CD4-positive, alpha-beta T cell treated with Interleukin-4 for 4 hours (primary cell): ENCODE data around the gene ROMO1.
"Not testable (repeated sequence)": the region's sequence is repeated elsewhere in the genome, so short reads cannot be mapped to it uniquely, and the experiment has no call there.

Source experiments
- DNase-seq: peaks from one replicate; pipeline ENCODE4 v3.0.0-alpha.2; 2020

The ROMO1 gene

DNA sequence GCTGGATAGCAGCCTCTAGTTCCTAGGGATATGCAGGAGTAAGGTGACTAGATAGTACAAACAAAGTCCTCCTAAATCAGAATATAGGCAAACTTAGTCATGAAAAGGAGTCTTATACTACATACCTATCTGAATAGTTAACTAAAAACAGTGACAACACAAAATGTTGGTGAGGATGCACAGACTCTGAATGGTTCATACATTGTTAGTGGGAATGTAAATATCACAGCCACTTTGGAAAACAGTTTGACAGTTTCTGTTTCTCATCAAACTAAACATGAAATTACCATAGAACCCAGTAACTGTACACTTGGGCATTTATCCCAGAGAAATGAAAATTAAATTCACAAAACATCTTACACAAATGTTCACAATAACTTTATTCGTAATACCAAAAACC is 17.2 kb upstream of the ROMO1 start:
- no peak for DNase-seq

DNA sequence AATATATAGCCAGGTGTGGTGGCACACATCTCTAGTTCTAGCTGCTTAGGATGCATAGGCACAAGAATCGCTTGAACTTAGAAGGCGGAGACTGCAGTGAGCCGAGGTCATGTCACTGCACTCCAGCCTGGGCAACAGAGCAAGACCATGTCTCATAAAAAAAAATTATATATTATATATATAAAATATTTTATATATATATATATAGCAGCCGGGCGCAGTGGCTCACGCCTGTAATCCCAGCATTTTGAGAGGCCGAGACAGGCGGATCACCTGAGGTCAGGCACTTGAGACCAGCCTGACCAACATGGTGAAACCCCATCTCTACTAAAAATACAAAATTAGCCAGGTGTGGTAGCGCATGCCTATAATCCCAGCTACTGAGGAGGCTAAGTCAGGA is 13.8 kb upstream of the ROMO1 start:
- DNase-seq: not testable (repeated sequence)

- not testable (repeated sequence) for DNase-seq
Measured at GRCh38 chr20:35686872-35687271, 12.3 kb upstream of the ROMO1 start.

DNA sequence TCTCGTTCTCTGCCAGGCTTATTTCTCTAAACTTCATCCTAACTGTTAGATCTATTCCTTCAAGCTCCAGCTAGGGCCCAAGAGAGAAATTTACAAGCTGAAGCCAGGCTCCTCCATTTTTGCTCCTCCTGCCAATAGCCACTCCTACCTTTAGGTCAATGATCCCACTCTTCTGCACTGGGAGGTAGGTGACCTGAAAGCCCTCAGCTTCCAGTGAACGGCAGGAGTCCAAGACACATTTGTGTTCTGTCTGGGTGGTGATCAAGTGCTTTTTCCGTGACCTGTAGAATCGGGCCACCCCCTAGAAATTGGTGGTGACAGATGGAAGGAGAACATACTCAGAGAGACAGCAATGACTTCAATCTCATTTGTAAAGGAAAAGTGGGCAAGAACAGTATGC is 8.9 kb upstream of the ROMO1 start:
- no peak for DNase-seq

DNA sequence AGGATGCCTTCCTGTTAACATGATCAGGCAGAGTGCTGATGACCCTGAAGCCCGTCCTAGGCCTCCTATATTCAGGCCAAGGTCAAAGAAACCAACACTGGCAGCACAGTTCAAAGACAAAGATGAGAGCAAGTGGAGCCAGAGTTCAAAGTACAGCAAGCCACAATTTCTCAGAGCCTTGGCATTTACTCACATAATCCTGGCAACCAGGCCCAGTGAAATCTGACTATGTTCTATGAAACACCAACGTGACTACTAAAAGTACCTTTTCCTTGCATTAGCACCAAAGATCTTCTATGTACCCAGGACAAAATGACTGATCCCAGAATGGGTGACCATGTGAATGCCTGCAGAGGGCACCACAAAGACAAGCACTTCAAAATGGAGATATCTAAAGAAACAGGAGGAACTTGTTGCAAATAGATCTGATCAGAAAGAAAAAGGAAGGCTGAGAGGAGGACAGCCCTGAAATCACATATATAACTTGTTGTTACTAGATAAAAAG is 3.9 kb upstream of the ROMO1 start:
- DNase-seq: no peak

DNA sequence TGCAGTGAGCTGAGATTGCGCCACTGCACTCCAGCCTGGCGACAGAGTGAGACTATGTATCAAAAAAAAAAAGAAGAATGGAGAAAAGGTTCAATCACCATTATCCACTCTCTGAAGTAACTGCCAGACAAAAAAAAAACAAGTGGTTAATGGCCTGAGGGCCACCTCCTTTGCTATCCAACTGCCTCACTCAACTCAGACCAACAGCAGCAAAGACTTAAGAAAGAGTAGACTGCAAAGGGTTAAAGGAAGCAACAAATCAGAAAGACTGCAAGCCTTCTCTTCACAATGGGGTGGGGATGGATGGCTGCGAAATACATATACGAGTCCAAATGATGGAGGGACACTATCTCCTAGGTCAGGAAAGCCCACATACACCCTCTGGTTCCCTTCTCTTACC is 3.2 kb upstream of the ROMO1 start:
- DNase-seq: no peak

DNA sequence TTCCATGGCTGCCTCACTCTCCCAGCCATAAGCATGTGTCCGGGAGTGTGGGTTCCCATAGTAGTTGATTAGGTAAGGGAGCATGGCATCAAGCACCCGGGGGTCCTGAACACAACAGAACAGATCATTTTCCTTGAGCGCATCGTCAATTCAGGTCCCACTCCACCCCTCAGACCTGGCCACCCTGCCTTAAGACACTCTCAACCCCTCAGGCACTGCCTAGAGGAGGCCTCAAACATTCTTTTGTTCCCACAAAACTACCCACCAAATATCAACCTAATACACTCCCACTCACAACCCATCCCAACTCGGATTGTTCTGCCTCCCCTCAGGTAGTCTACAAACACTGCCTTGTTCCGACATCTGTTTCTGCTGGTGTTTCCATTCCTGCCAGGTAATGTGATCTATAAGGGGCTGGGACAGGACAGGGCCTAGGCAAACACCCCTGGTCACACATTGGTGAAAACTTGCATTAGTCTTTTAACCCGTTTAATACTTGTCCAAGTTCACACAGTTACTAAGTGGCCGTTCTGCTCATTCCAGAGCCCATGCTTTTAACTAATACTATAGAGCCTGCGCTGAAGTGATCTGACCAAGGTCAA is 1.4 kb upstream of the ROMO1 start:
- no peak for DNase-seq

DNA sequence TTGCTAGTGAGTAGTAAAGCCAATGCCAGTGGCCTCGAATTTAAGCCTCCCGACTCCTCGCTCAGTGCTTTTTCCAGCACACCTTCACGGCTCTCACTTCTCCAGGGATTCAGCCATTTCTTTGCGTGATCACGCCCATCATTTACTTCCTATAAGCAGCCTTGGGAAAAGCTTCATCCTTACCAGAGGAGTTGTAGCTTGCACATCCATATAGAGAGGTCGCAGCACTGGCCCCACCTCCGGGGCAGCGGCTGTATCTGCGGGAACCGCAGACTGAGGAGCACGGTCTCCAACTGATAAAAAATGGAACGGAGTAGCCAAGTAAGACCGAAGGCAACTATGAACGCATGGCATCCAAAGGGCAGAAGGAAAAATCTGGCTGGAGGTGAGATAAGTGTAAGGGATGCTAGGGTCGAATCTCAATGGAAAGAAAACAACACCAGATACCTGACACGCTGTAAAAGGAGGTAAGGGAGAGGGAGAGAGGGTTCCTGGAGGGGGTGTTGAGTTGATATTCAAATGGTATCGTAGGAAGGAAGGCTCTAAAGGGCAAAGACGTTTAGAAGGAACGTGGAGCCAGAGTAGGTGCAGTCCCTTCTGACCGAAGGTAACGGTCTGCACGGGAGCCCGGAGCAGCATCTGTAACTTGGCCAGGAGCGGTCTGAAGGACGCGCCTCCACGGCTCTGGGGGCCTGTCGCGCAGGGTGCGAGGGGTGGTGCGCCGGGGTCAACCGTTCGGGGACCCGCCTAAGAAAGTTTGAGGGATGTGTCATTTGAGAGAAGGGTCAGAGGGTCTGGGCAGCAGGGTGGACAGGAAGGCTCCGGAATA is 693 bp upstream of the ROMO1 start:
- no peak for DNase-seq

- DNase-seq: no peak
Measured at GRCh38 chr20:35699957-35700624, 886 bp downstream of the ROMO1 start.

GRCh38 chr20:35700625-35701148 is 1.5 kb downstream of the ROMO1 start:
- DNase-seq: no peak

DNA sequence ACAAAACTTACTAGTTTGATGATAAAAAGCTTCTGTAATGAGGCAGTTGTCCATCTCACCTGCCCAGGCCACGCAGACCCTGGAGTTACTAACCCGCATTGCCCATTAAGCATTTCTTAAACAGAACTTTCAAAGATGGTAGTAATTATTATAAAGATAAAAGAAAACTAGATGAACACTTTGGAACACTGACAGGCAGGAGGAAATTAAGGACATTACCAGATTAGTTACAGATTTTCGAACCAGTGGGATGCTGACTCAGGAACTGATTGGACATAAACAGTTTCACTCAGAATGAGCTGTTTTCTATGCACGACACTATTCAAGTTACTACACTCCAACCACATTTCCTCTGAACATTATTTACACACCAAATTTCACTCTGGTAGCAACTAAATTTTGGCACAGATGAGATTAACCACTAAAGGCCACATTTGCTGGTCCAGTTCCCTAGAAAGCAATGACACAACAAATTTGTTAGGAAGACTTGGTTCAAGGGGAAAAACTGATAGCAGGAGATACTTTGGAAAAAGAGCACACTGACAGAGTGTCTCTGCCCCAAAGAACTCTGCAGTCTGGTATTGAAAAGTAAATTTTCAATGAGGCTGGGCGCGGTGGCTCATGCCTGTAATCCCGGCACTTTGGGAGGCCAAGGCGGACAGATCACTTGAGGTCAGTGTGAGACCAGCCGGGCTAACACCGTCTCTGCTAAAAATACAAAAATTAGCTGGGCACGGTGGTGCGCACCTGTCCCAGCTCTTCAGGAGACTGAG is 3.0 kb downstream of the ROMO1 start:
- DNase-seq: no peak

- no peak for DNase-seq
Measured at GRCh38 chr20:35702824-35703695, 3.9 kb downstream of the ROMO1 start.

DNA sequence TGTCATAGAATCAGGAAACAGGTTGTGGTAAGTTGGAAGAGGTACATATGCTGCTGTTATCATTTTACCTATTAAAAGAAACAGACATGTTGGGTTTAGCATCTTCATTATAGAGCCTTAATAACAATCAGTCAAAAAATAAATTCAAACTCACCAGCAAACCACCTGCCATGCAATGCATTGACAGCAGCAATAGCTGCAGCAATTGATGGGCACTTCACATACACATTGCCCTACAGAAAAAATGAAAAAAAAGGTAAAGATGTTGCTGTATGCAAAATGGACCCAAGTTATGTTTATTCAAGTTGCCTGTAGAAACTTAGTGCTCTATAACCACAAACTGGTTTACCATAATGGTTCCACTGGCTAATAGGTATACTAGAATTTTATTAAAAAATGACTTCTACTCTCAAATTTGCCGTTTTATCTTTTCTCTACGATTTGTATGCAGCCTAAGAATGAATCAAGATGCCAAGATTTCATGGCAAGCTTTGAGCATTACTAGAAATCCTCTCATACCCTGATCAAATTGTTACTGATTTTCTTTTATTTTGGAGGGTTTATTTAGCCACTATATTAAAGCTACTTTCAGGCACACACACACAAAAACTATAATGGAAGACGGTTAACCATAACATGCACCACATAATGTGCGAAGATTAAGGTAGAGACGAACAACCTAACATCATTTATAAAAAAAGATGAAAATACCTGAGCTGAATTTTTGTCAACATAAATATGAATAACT is 5.5 kb downstream of the ROMO1 start:
- no peak for DNase-seq

- DNase-seq: not testable (repeated sequence)
Measured at GRCh38 chr20:35705894-35706293, 6.7 kb downstream of the ROMO1 start.

DNA sequence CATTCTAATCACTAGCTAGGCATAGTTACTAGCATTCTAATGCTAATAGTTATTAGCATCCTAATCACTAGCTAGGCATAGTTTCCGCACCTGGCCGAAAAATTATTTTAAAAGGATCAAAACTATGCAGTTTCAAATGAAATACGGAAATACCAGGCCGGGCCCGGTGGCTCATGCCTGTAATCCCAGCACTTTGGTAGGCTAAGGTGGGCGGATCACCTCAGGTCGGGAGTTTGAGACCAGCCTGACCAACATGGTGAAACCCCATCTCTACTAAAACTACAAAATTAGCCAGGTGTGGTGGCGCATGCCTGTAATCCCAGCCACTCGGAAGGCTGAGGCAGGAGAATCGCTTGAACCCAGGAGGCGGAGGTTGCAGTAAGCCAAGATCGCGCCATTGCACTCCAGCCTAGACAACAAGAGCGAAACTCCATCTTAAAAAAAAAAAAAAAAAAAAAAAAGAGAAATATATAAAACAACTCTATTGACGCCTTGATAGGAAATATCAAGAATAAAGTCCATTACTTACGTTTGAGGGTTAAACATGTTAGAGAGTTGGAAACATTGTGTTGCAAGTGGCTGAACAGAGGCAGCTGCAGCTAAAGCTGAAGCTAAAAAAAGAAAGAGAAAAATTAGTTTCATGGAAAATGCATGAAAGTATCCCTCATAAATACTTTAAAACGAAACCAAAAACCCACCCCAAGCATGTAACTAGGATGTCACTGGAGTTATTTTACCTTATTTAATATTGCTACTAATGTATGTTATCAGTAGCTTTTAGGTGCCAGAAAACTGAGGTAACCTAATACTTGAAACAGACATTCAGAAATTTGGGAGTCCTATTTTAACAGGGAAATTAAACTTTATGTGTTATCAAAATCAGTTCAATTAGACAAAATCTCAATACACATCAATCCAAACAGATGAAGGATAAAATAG is 7.7 kb downstream of the ROMO1 start:
- not testable (repeated sequence) for DNase-seq

GRCh38 chr20:35708502-35708901 is 9.3 kb downstream of the ROMO1 start:
- DNase-seq: no peak

DNA sequence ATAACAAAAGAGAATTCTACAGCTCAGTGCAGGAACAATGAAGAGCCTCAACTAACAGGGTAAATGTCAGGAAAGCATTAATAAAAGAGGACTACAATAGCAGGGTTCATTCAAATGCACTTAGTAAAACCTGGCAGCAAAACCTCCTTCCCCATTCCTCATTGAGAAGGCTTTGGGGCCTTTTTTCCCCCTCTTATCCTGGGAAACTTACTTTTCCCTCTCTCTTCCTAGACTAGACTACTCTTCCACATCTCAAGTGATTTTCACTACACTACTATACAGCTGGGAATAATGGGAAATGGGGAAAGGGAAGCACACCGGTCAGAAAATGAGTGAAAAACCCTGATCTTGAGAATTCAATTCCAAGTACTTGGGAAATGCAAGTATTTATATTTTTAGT is 10.1 kb downstream of the ROMO1 start:
- no peak for DNase-seq

GRCh38 chr20:35710039-35710438 is 10.8 kb downstream of the ROMO1 start:
- DNase-seq: no peak

DNA sequence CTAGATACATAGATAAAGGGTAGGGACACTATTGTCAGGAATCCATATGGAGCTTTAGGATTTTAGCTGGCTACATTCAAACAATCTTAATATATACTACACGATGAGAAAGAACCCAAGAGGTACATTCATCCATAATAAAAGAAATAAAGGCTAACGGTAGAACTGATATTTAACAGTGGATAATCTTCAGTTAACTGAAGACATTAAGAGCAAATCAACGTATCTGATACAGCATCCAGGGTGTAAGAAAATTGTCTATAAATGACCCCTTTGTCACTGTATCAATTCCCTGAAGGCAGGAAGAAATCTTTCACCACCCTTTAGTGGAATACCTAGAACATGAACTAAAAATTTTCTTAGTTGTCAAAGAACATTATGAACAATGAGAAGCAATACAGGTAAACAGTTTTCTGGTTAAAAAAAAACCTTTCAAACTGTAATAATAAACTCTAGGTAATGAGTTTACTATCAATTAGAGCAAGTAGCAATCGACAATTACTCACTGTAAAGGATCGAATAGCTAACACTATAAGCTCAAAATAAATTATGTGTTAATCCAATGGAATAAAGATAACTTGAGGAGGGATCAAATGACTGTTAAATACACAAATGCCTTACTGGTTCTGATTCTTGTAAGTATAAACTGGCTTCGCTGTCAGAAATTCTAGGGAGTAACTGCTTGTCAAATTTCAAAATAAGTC is 11.8 kb downstream of the ROMO1 start:
- DNase-seq: no peak
